ENCODE data around the gene CCDC57.

The CCDC57 gene

GRCh38 chr17:82085931-82086764, 126.5 kb downstream of the CCDC57 start:
- in situ Hi-C loops (cut with MboI; ENCODE audit: low sequenced_read_pairs) = no loop called here

- in situ Hi-C loops (cut with MboI; ENCODE audit: low sequenced_read_pairs) = no loop called here
These were observed 127.4 kb downstream of the CCDC57 start for GRCh38 chr17:82085031-82085861.

GRCh38 chr17:82084373-82085030, 128.1 kb downstream of the CCDC57 start:
- in situ Hi-C loops (cut with MboI; ENCODE audit: low sequenced_read_pairs) = no loop called here

GRCh38 chr17:82083533-82084359, 128.9 kb downstream of the CCDC57 start:
- in situ Hi-C loops (cut with MboI; ENCODE audit: low sequenced_read_pairs) = no loop called here

GRCh38 chr17:82083009-82083408, 129.6 kb downstream of the CCDC57 start:
- in situ Hi-C loops (cut with MboI; ENCODE audit: low sequenced_read_pairs) = no loop called here

- in situ Hi-C loops (cut with MboI; ENCODE audit: low sequenced_read_pairs) = no loop called here
These were observed 130.2 kb downstream of the CCDC57 start for GRCh38 chr17:82082456-82082855.

GRCh38 chr17:82081966-82082365, 130.7 kb downstream of the CCDC57 start:
- in situ Hi-C loops (cut with MboI; ENCODE audit: low sequenced_read_pairs) = no loop called here

GRCh38 chr17:82081546-82081945, 131.1 kb downstream of the CCDC57 start:
- in situ Hi-C loops (cut with MboI; ENCODE audit: low sequenced_read_pairs) = no loop called here

- in situ Hi-C loops (cut with MboI; ENCODE audit: low sequenced_read_pairs) = no loop called here
These were observed 131.7 kb downstream of the CCDC57 start for GRCh38 chr17:82080789-82081464.

- in situ Hi-C loops (cut with MboI; ENCODE audit: low sequenced_read_pairs) = no loop called here
These were observed 132.4 kb downstream of the CCDC57 start for GRCh38 chr17:82080048-82080788.

GRCh38 chr17:82079001-82079677, 133.5 kb downstream of the CCDC57 start:
- in situ Hi-C loops (cut with MboI; ENCODE audit: low sequenced_read_pairs) = no loop called here

GRCh38 chr17:82078433-82078832, 134.2 kb downstream of the CCDC57 start:
- in situ Hi-C loops (cut with MboI; ENCODE audit: low sequenced_read_pairs) = no loop called here

- in situ Hi-C loops (cut with MboI; ENCODE audit: low sequenced_read_pairs) = no loop called here
These were observed 134.9 kb downstream of the CCDC57 start for GRCh38 chr17:82077617-82078358.

GRCh38 chr17:82076785-82077591, 135.7 kb downstream of the CCDC57 start:
- in situ Hi-C loops (cut with MboI; ENCODE audit: low sequenced_read_pairs) = no loop called here

- in situ Hi-C loops (cut with MboI; ENCODE audit: low sequenced_read_pairs) = no loop called here
These were observed 136.4 kb downstream of the CCDC57 start for GRCh38 chr17:82076018-82076784.

- in situ Hi-C loops (cut with MboI; ENCODE audit: low sequenced_read_pairs) = no loop called here
These were observed 139.2 kb downstream of the CCDC57 start for GRCh38 chr17:82073446-82073845.
